Esophagus squamous epithelium (tissue), 4 donors: ENCODE data around the gene VAMP7.
"Not testable (repeated sequence)": the region's sequence is repeated elsewhere in the genome, so short reads cannot be mapped to it uniquely, and the experiment has no call there.

Experiments used
- POLR2A ChIP-seq, 4 donors: fragments of 450-650 bp; IDR thresholded peaks; one replicate each; pipeline ENCODE4 v1.6.1; 2017; ENCODE audit warnings: antibody characterized with exemption in 4 of 4, mild to moderate bottlenecking in 4 of 4, moderate library complexity in 3 of 4
- TF ChIP-seq, protein P1 (sequence below), 6 experiments: fragments of 450-650 bp in 4 of 6; fragments of 200-600 bp in 2 of 6; sonication (generic) in 2 of 6; IDR thresholded peaks; one replicate each; pipeline ENCODE4 v1.5.1; 2016 to 2019; ENCODE audit warnings: antibody characterized with exemption in 6 of 6, mild to moderate bottlenecking in 4 of 6, moderate library complexity in 4 of 6

DNA sequence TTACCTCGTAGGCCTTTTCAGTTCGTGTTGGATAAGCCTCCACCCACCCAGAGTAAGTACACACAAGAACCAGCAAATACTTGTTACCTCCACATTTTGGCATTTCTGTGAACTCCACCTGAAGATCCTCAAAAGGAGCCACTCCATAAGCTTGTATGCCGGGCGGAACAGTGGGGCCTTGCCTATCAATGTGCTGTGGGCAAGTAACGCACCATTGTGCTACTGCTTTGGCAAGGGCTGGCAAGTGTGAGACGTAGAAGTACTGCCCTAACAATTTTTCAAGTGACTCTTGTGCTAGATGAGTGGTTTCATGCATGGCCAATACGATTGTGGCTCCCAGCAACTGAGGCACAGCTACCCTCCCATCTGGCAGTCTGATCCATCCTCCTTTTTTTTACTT, 91.1 kb downstream of the VAMP7 start:
- TF ChIP-seq, protein P1, sequence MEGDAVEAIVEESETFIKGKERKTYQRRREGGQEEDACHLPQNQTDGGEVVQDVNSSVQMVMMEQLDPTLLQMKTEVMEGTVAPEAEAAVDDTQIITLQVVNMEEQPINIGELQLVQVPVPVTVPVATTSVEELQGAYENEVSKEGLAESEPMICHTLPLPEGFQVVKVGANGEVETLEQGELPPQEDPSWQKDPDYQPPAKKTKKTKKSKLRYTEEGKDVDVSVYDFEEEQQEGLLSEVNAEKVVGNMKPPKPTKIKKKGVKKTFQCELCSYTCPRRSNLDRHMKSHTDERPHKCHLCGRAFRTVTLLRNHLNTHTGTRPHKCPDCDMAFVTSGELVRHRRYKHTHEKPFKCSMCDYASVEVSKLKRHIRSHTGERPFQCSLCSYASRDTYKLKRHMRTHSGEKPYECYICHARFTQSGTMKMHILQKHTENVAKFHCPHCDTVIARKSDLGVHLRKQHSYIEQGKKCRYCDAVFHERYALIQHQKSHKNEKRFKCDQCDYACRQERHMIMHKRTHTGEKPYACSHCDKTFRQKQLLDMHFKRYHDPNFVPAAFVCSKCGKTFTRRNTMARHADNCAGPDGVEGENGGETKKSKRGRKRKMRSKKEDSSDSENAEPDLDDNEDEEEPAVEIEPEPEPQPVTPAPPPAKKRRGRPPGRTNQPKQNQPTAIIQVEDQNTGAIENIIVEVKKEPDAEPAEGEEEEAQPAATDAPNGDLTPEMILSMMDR (IDR thresholded peaks at IDR 0.05): not testable (repeated sequence)
- TF ChIP-seq POLR2A (IDR thresholded peaks at IDR 0.05): not testable (repeated sequence)
